Endodermal cell (in vitro differentiated cells): ENCODE measurements around the gene SPAG8. TPM values are rescaled to one million over a fixed set of nuclear protein-coding genes. Genes with fewer than 3 reads are reported as not detected.

Source experiments
- DNase-seq: peaks from one replicate; pipeline ENCODE4 v3.0.0-alpha.2; 2017
- H3K27ac ChIP-seq: 2 replicates; pipeline ENCODE4 v1.5.1; 2013; ENCODE audit warnings: mild to moderate bottlenecking, low read depth, low read length, moderate library complexity
- H3K27me3 ChIP-seq: 2 replicates; pipeline ENCODE4 v1.6.1; 2013; ENCODE audit warnings: mild to moderate bottlenecking, low read length, moderate library complexity; ENCODE audit not compliant: insufficient read depth, control insufficient read depth, poor library complexity, severe bottlenecking
- H3K36me3 ChIP-seq: 2 replicates; pipeline ENCODE4 v1.7.0; 2013; ENCODE audit warnings: mild to moderate bottlenecking, low read length, moderate library complexity; ENCODE audit not compliant: control insufficient read depth, insufficient read depth
- H3K4me1 ChIP-seq: one replicate; pipeline ENCODE4 v1.7.0; 2013; ENCODE audit warnings: low read length; ENCODE audit not compliant: control insufficient read depth, insufficient read depth
- H3K4me3 ChIP-seq: 2 replicates; pipeline ENCODE4 v1.5.1; 2013; ENCODE audit warnings: mild to moderate bottlenecking, low read length, moderate library complexity
- H3K9ac ChIP-seq: 2 replicates; pipeline ENCODE4 v1.6.1; 2013; ENCODE audit warnings: mild to moderate bottlenecking, low read length, moderate library complexity; ENCODE audit not compliant: poor library complexity, severe bottlenecking; ENCODE audit errors: extremely low read depth
- H3K9me3 ChIP-seq: 2 replicates; pipeline ENCODE4 v1.6.1; 2013; ENCODE audit warnings: mild to moderate bottlenecking, low read length, moderate library complexity; ENCODE audit not compliant: control insufficient read depth
- H3K27ac Mint-ChIP-seq: 2 replicates; pipeline ENCODE4 v1.8.0; 2020; ENCODE audit warnings: mixed read lengths
- H3K27me3 Mint-ChIP-seq: 2 replicates; pipeline ENCODE4 v1.8.0; 2021; ENCODE audit warnings: mild to moderate bottlenecking, mixed read lengths; ENCODE audit not compliant: insufficient read depth
- H3K36me3 Mint-ChIP-seq: 2 replicates; pipeline ENCODE4 v1.8.0; 2020; ENCODE audit warnings: low read depth, mixed read lengths
- H3K4me1 Mint-ChIP-seq: 2 replicates; pipeline ENCODE4 v1.8.0; 2020; ENCODE audit warnings: mixed read lengths
- H3K4me3 Mint-ChIP-seq: 2 replicates; pipeline ENCODE4 v1.8.0; 2020; ENCODE audit warnings: mild to moderate bottlenecking, moderate library complexity, mixed read lengths
- H3K9me3 Mint-ChIP-seq: 2 replicates; pipeline ENCODE4 v1.8.0; 2020; ENCODE audit warnings: mild to moderate bottlenecking, mixed read lengths
- CTCF ChIP-seq: fragments of 200-600 bp; sonication (generic); conservative IDR thresholded peaks from 2 replicates; pipeline ENCODE4 v1.5.0; 2021; ENCODE audit warnings: antibody characterized with exemption, mild to moderate bottlenecking
- WGBS, 2 experiments: methylation state at CpG; one replicate each; pipeline versions ENCODE4 v1.1.5 to v1.1.7; 2013; ENCODE audit warnings: missing lambda C conversion rate in 2 of 2, mixed read lengths in 1 of 2; ENCODE audit not compliant: insufficient coverage in 1 of 2, insufficient read length in 1 of 2; 5-methylcytosine and 5-hydroxymethylcytosine counted together
- total RNA-seq, 2 donors: library from RNA; stranded (reverse); fragmentation: NEBNext Ultra II Directional in 1 of 2; extraction: Animal tissue kit (Norgen Biotek cat#: 25700) in 1 of 2; gene quantifications; 2 replicates in 1 of 2; 3 replicates in 1 of 2; pipeline ENCODE4 v1.2.1, GENCODE V29; 2021

Gene SPAG8
- total RNA-seq, 2 donors from 2014 or later = 1.2 to 1.4 TPM

- H3K4me3 Mint-ChIP-seq = no peak overlapping the region
- H3K27me3 Mint-ChIP-seq = peaks cover 9% of the 10 kb centered on the region
- DNase-seq = peak; percentile 17
- H3K9ac ChIP-seq = no peak overlapping the region
- H3K27ac Mint-ChIP-seq = no peak overlapping the region
- H3K4me1 Mint-ChIP-seq = no peaks in the 10 kb centered on the region
- no peak for TF ChIP-seq CTCF
- H3K27ac ChIP-seq = no peak overlapping the region
- H3K9me3 Mint-ChIP-seq = no peaks in the 10 kb centered on the region
- peaks cover under 1% of the 10 kb centered on the region for H3K36me3 ChIP-seq
- peaks cover 11% of the 10 kb centered on the region for H3K27me3 ChIP-seq
- peaks cover 6% of the 10 kb centered on the region for H3K36me3 Mint-ChIP-seq
- no peaks in the 10 kb centered on the region for H3K9me3 ChIP-seq
- H3K4me1 ChIP-seq = no peaks in the 10 kb centered on the region
- H3K4me3 ChIP-seq = no peak overlapping the region
- WGBS, 2 experiments = 75 to 98% methylated on average over 1 to 2 of the region's 2 CpGs
Measured at GRCh38 chr9:35852267-35852815, 40.3 kb upstream of the SPAG8 start.

GRCh38 chr9:35847792-35848572 lies 35.9 kb upstream of the SPAG8 start:
- H3K27me3 ChIP-seq = peaks cover 35% of the 10 kb centered on the region
- Mint-ChIP-seq H3K4me1 (peaks cover 8% of the 10 kb centered on the region), H3K27ac (no peak overlapping the region), H3K36me3 (peaks cover 10% of the 10 kb centered on the region), H3K4me3 (no peak overlapping the region), H3K9me3 (no peaks in the 10 kb centered on the region), H3K27me3 (peaks cover 27% of the 10 kb centered on the region)
- H3K4me3 ChIP-seq = no peak overlapping the region
- TF ChIP-seq CTCF = no peak
- peaks cover 6% of the 10 kb centered on the region for H3K36me3 ChIP-seq
- no peak overlapping the region for H3K27ac ChIP-seq
- H3K9me3 ChIP-seq = no peaks in the 10 kb centered on the region
- no peaks in the 10 kb centered on the region for H3K4me1 ChIP-seq
- H3K9ac ChIP-seq = no peak overlapping the region
- 91 to 100% methylated on average over 3 to 4 of the region's 4 CpGs for WGBS, 2 experiments
- no peak for DNase-seq

GRCh38 chr9:35845824-35846771 lies 34.0 kb upstream of the SPAG8 start:
- DNase-seq = peak; percentile 84
- Histone ChIP-seq H3K36me3 (peaks cover 6% of the 10 kb centered on the region), H3K4me3 (no peak overlapping the region), H3K27ac (no peak overlapping the region), H3K9ac (no peak overlapping the region), H3K4me1 (no peaks in the 10 kb centered on the region), H3K9me3 (no peaks in the 10 kb centered on the region), H3K27me3 (peaks cover 35% of the 10 kb centered on the region)
- WGBS, 2 experiments = 40 to 68% methylated on average over 37 to 52 of the region's 53 CpGs
- Mint-ChIP-seq H3K4me3 (peak overlapping the region; percentile 65), H3K36me3 (peaks cover 10% of the 10 kb centered on the region), H3K9me3 (no peaks in the 10 kb centered on the region), H3K27ac (peak overlapping the region; percentile 27), H3K4me1 (peaks cover 11% of the 10 kb centered on the region), H3K27me3 (peaks cover 25% of the 10 kb centered on the region)
- TF ChIP-seq CTCF = peak; percentile 18
